ENCODE data around the gene OSBP2.

GRCh38 chr22:30903876-30904460 is 209.3 kb downstream of the OSBP2 start:
- TF ChIP-seq CTCF (IDR thresholded peaks at IDR 0.05) = no peak
- no peak for TF ChIP-seq POLR2A (IDR thresholded peaks at IDR 0.05)
